LNCAP (cell line): ENCODE results near the gene GPC4.

Experiments
- CTCF ChIP-seq: fragments of 450-650 bp; IDR thresholded peaks from 2 replicates; pipeline ENCODE4 v1.5.1; 2017; ENCODE audit warnings: mild to moderate bottlenecking

Gene GPC4

GRCh38 chrX:133314281-133314680 lies 101.0 kb downstream of the GPC4 start:
- TF ChIP-seq CTCF = no peak

- no peak for TF ChIP-seq CTCF
Measured at GRCh38 chrX:133308499-133308897, 106.8 kb downstream of the GPC4 start.

- TF ChIP-seq CTCF = no peak
Measured at GRCh38 chrX:133307637-133308498, 107.4 kb downstream of the GPC4 start.

GRCh38 chrX:133307094-133307493 lies 108.2 kb downstream of the GPC4 start:
- TF ChIP-seq CTCF = no peak

GRCh38 chrX:133306316-133306715 lies 109.0 kb downstream of the GPC4 start:
- no peak for TF ChIP-seq CTCF

GRCh38 chrX:133305348-133305747 lies 109.9 kb downstream of the GPC4 start:
- no peak for TF ChIP-seq CTCF

- no peak for TF ChIP-seq CTCF
Measured at GRCh38 chrX:133302775-133303445, 112.4 kb downstream of the GPC4 start.
